Lower leg skin (tissue), 3 donors: ENCODE results near the gene JAG1.

ENCODE experiments used
- CTCF ChIP-seq, 3 donors: fragments of 450-650 bp; IDR thresholded peaks; one replicate each; pipeline ENCODE4 v1.5.1; 2016; ENCODE audit warnings: antibody characterized with exemption in 3 of 3, mild to moderate bottlenecking in 3 of 3, moderate library complexity in 2 of 3
- POLR2A ChIP-seq, 2 donors: fragments of 450-650 bp; IDR thresholded peaks; one replicate each; pipeline ENCODE4 v1.6.1; 2016 to 2017; ENCODE audit warnings: antibody characterized with exemption in 2 of 2, mild to moderate bottlenecking in 1 of 2, moderate library complexity in 1 of 2

GRCh38 chr20:10658876-10659632 lies 14.7 kb downstream of the JAG1 start:
- TF ChIP-seq CTCF (IDR thresholded peaks at IDR 0.05) (no peak), POLR2A (IDR thresholded peaks at IDR 0.05) (no peak)
